ENCODE measurements around the gene WWOX.

WWOX gene

DNA sequence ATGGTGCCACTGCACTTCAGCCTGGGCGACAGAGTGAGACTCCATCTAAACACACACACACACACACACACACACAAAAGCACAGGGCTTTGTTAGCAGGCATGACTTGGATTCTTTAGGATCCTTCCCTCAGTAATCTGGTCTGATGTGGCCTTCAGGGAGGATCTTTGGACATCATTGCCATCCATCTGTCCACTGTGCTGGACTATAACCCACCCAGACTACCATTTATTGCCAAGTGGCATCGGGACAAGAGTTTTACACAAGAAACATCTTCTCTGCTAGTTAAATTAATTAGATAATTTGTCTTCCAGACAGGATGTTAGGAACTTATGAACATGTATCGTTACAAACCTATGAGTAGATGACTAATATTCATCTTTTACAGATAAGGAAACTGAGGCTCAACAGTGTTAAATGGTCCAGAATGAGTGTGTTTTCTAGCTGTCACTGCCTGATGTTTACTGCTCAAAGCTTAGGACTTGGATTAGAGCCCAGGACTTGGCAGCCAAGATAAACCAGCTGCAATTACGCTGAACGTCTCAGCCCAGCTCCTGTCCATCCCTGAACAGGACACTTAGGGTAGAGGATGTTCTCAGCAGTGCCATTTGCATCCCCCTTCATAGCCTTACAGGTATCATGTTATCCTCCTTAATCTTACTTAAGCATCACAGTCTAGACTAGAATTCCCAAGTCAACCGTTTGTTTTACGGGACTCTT is 285.8 kb downstream of the WWOX start:
- no peak for TF ChIP-seq CTCF (IDR thresholded peaks at IDR 0.05; ENCODE audit: insufficient read depth, missing control alignments)
- FAIRE-seq (no peak), DNase-seq (ENCODE audit: insufficient read length, low spot score) (no peak)

DNA sequence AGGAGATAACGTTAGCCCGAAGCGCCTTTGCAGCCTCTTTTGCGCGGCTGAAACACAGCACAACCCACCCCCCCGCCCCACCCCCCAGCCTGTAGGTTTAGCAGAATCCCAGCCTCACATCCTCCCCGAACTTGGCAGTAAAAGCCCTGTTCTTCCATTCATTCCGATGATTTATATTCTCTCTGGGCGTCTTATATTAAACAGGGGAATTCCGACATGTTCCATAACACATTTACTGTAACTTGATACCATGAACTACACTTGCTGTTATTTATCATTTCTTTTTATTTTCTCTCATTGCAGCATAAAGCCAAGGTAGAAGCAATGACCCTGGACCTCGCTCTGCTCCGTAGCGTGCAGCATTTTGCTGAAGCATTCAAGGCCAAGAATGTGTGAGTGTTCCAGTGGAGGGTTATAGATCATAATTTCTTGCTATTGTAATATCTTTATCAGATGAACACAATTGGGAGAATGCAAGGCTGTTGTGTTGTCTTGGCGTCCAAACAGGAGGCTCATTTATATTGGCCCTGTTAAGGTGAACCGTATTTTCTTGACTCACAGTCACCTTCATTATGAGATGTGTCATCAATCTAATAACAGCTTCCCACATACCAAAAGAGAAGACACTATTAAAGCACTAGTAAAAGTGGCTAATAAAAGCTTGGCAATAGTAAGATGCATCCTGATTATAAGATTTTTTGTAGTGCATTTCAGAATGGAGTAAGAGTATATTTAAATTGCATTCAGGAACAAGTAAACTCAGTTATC is 287.3 kb downstream of the WWOX start:
- no peak for FAIRE-seq
- no peak for TF ChIP-seq CTCF (IDR thresholded peaks at IDR 0.05; ENCODE audit: insufficient read depth, missing control alignments)
- no peak for DNase-seq (ENCODE audit: insufficient read length, low spot score)

DNA sequence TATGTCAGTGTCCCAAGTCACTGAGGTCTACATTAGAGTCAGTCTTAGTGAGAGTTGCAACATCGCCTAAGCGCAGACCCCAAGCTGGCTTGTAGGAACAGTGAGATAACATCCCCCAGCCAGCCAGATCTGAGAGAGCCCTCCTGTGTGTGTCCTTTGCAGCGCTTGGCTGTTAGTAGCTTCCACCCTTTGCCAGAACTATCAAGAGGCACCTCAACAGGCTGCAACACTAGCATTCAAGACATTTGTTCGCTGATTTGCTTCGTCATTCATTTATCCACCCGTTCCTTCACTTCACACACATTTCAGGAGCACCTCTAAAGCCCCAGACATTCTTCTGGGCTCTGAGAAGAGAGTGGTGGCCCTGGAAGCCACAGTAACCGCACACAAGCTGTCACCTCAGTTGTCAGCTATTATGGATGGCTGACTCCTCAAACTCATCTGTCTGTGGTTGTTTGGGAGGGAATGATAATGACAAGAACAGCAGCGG is 289.6 kb downstream of the WWOX start:
- no peak for DNase-seq (ENCODE audit: insufficient read length, low spot score)
- no peak for TF ChIP-seq CTCF (IDR thresholded peaks at IDR 0.05; ENCODE audit: insufficient read depth, missing control alignments)
- FAIRE-seq = no peak

DNA sequence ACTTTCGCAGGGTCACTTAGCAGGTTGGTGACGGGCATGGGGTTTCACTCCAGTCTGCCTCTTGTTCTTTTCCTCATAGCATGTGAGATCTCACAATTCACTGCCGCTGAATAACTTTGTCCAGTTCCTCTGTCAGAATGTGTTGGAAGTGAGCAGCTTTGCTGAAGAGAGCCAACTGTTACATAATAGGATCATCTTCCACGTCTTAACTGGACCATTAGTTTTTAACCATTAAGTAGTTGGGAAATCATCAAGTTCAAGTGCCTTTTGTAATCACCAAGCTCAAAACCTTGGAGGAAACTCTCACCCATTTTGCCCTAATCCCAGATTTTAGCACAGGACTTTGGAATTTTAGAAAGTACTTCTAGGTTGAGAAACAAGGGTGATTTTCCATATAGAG is 290.6 kb downstream of the WWOX start:
- TF ChIP-seq CTCF (IDR thresholded peaks at IDR 0.05; ENCODE audit: insufficient read depth, missing control alignments) = no peak
- no peak for DNase-seq (ENCODE audit: insufficient read length, low spot score)
- no peak for FAIRE-seq

- no peak for TF ChIP-seq CTCF (IDR thresholded peaks at IDR 0.05; ENCODE audit: insufficient read depth, missing control alignments)
- FAIRE-seq = no peak
- DNase-seq (ENCODE audit: insufficient read length, low spot score) = no peak
Observed at GRCh38 chr16:78390508-78391324, 291.3 kb downstream of the WWOX start.

DNA sequence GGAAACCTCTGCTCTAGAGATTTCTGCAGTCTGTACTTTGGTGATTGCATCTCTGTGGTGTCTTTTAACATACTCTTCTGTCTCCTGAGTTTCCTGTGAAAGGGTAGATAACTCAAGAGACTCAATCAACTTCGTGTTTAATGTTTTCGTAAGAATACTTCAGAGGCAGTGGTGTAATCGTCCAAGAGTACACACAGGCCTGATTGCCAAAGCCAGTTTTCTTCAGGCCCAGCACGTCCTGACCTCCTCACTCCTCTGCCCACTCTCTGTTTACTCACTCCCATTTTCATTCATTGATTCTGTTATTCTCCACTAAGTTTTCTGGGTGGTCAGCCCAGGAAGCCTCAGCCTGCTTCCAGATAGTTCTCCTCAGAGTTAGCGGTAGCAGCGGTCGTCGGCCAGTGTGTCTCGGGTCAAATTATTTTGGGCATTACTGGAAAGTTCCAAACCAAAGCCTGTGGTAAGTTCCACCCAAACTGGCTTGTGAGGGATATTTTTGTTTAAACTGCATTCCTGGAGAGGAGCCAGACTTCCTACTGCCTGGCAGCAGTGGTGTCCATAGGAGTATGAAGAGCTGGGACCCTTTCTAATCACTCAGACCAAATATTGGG is 293.2 kb downstream of the WWOX start:
- no peak for FAIRE-seq

More for the DNA sequence above, 293.2 kb downstream of the WWOX start:
- DNase-seq (ENCODE audit: insufficient read length, low spot score) = no peak
- TF ChIP-seq CTCF (IDR thresholded peaks at IDR 0.05; ENCODE audit: insufficient read depth, missing control alignments) = no peak
